Thoracic aorta (tissue), 2 donors: ENCODE data around the gene GOLGA7B. TPM values are rescaled to one million over a fixed set of nuclear protein-coding genes. Genes with fewer than 3 reads are reported as not detected.

ENCODE experiments used
- ATAC-seq: fragments of 150-250 bp; one replicate; pipeline ENCODE4 v1.8.0; 2017; ENCODE audit warnings: low read depth; ENCODE audit not compliant: insufficient number of reproducible peaks, low FRiP score
- DNase-seq: peaks from one replicate; pipeline ENCODE4 v3.0.0-alpha.2; 2020; ENCODE audit warnings: low spot score
- H3K27ac ChIP-seq, 2 donors: fragments of 200-600 bp; sonication (generic); 1 replicate in 1 of 2; 2 replicates in 1 of 2; pipeline ENCODE4 v1.5.1; 2016; ENCODE audit warnings: mild to moderate bottlenecking in 2 of 2, moderate library complexity in 2 of 2
- H3K27me3 ChIP-seq: fragments of 200-600 bp; sonication (generic); replicated peaks from 2 replicates; pipeline ENCODE4 v1.6.0; 2016; ENCODE audit warnings: mild to moderate bottlenecking; ENCODE audit not compliant: insufficient read depth
- H3K36me3 ChIP-seq: fragments of 200-600 bp; sonication (generic); one replicate; pipeline ENCODE4 v1.5.1; 2016
- H3K4me1 ChIP-seq, 2 donors: fragments of 200-600 bp; sonication (generic); 1 replicate in 1 of 2; 2 replicates in 1 of 2; pipeline versions ENCODE4 v1.5.1 to v1.6.0; 2016; ENCODE audit warnings: low read depth in 2 of 2, mild to moderate bottlenecking in 1 of 2; ENCODE audit not compliant: control insufficient read depth in 1 of 2
- H3K4me3 ChIP-seq: fragments of 200-600 bp; sonication (generic); 2 replicates; pipeline ENCODE4 v1.5.1; 2016; ENCODE audit warnings: mild to moderate bottlenecking
- H3K9me3 ChIP-seq: fragments of 200-600 bp; sonication (generic); 2 replicates; pipeline ENCODE4 v1.5.1; 2016
- total RNA-seq, 2 donors: library from RNA; depleted of rRNA; stranded (reverse); fragments of >200 nt; gene quantifications; one replicate each; pipeline versions ENCODE4 v1.1.0 to v1.2.3, GENCODE V29; 2016
- TF ChIP-seq, protein P1 (sequence below): fragments of 200-600 bp; sonication (generic); IDR thresholded peaks from one replicate; pipeline ENCODE4 v1.5.1; 2019; ENCODE audit warnings: antibody characterized with exemption

GOLGA7B gene
- total RNA-seq, 2 donors from 2014 or later = 0.07 TPM; not detected in 1

DNA sequence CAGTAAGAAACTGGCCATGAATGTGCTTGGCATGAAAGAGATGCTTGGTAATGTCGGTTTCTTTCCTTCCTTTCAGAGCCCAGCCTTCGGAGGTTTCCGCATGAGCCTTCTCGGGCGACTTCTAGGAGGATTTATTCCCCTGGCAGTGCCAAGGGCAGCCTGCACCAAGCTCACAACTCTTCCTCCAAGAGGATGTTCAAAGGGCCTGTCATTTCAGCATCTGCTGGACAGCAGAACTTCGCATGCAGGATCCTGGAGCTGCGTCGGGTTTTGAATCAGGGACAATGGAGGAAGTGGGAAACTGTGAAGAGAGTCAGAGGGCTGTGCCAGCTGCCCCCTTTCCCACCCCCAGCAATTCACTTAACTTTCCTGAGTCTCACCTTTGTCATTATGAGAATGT lies 21.3 kb downstream of the GOLGA7B start:
- no peak for ATAC-seq

DNA sequence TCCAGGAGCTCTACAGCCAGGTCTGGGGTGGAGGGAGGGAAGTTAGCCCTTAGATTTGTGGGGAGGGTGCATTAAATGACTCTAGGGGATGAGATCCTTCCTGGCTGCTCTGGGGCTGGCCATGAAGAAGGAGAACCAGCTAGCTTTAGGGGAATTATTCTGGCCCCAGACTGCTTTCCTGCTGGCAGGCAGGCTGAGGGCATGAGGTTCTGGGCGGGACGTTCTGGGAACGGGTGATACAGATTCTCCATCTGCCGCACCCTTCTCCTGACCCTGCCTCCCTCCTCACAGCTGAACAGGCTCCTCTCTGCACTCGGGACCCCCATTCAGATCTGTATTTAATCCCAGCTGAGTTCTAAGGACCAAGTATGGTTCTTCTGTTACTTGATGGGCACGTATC lies 23.9 kb downstream of the GOLGA7B start:
- TF ChIP-seq, protein P1, sequence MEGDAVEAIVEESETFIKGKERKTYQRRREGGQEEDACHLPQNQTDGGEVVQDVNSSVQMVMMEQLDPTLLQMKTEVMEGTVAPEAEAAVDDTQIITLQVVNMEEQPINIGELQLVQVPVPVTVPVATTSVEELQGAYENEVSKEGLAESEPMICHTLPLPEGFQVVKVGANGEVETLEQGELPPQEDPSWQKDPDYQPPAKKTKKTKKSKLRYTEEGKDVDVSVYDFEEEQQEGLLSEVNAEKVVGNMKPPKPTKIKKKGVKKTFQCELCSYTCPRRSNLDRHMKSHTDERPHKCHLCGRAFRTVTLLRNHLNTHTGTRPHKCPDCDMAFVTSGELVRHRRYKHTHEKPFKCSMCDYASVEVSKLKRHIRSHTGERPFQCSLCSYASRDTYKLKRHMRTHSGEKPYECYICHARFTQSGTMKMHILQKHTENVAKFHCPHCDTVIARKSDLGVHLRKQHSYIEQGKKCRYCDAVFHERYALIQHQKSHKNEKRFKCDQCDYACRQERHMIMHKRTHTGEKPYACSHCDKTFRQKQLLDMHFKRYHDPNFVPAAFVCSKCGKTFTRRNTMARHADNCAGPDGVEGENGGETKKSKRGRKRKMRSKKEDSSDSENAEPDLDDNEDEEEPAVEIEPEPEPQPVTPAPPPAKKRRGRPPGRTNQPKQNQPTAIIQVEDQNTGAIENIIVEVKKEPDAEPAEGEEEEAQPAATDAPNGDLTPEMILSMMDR = no peak
- H3K9me3 ChIP-seq = no peaks in the 10 kb centered on the region
- no peak overlapping the region for H3K4me3 ChIP-seq
- no peak for DNase-seq
- H3K27me3 ChIP-seq = no peaks in the 10 kb centered on the region
- peaks cover 5 to 7% of the 10 kb centered on the region in 2 donors for H3K4me1 ChIP-seq
- peak overlapping the region in 1 of 2 donors; percentile 40 for H3K27ac ChIP-seq
- no peaks in the 10 kb centered on the region for H3K36me3 ChIP-seq
- no peak for ATAC-seq

More for the DNA sequence above, 21.3 kb downstream of the GOLGA7B start:
- no peaks in the 10 kb centered on the region for H3K9me3 ChIP-seq
- H3K27me3 ChIP-seq = no peaks in the 10 kb centered on the region
- TF ChIP-seq, protein P1 = no peak
- no peak overlapping the region for H3K27ac ChIP-seq
- no peak overlapping the region for H3K4me3 ChIP-seq
- H3K36me3 ChIP-seq = no peaks in the 10 kb centered on the region
- no peak for DNase-seq
- H3K4me1 ChIP-seq = peaks cover 5 to 7% of the 10 kb centered on the region in 2 donors

DNA sequence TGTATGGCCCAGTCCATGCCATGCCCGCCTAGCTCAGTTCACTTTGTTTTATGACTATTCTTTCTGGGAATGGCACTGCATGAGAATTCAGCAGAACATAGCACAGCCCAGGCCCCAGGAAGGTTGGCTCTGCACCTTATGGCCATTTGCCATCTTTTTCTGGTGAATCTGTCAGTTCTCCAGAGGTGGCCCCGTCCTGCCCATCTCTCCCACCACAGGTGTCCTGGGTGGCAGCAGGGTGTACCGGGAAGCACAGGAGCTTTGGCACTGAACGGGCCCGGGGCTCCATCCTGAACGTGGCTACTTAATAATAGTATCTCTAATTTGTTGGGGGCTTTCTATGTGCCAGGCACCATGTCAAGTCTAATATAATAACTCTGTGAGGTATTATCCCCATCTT lies 24.7 kb downstream of the GOLGA7B start:
- DNase-seq (no peak), ATAC-seq (no peak)
- Histone ChIP-seq H3K9me3 (no peaks in the 10 kb centered on the region), H3K27me3 (no peaks in the 10 kb centered on the region), H3K4me1 (peaks cover 0 to under 1% of the 10 kb centered on the region in 2 donors), H3K4me3 (no peak overlapping the region), H3K27ac (peak overlapping the region in 1 of 2 donors; percentile 40), H3K36me3 (no peaks in the 10 kb centered on the region)
- TF ChIP-seq, protein P1 = no peak

DNA sequence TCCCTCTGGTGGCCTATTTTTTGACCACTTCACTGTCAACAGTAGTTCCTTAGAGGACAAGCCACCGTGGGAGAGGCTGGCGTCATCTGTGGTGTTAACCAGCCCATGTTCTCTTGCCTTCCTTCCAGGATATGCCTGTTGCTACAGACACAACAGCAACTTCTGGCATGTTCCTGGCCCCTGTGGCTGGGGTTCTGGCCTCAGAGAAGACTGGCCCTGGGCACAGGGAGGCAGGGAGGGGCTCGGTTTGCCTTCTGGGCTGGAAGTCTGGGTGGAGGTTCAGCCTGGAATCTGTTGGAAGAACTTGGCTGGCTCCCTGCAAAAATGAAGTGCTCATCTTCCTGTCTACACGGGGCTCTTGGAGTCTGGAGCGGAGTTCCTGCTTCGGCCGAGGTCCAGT lies 25.7 kb downstream of the GOLGA7B start:
- ATAC-seq = peak; percentile 61
- H3K27ac ChIP-seq = peak overlapping the region in 1 of 2 donors; percentile 40
- H3K9me3 ChIP-seq = no peaks in the 10 kb centered on the region

DNA sequence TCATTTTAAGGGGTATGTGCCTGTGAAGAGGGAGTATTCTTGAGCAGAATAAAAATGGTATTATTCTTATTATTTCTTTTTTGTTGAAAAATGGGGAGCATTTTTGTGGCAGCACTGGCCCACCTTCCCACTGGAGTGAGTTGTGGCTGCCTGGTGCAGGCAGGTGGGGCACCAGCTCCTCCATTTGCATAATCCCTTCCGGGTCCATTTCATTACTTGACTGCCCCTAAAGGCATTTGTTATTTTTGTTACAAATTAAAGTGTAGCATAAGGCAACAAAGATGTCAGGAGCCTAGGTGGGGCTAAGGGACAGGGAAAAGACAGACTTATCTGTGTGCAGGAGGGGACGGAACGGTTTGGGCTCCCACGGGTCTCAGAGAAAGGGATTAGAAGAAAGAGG lies 26.8 kb downstream of the GOLGA7B start:
- ATAC-seq (no peak), DNase-seq (no peak)
- TF ChIP-seq, protein P1 = no peak
- no peaks in the 10 kb centered on the region for H3K36me3 ChIP-seq
- H3K27ac ChIP-seq = no peak overlapping the region
- H3K4me1 ChIP-seq = no peaks in the 10 kb centered on the region
- no peak overlapping the region for H3K4me3 ChIP-seq
- no peaks in the 10 kb centered on the region for H3K27me3 ChIP-seq
- no peaks in the 10 kb centered on the region for H3K9me3 ChIP-seq

More for the DNA sequence above, 25.7 kb downstream of the GOLGA7B start:
- Histone ChIP-seq H3K27me3 (no peaks in the 10 kb centered on the region), H3K36me3 (no peaks in the 10 kb centered on the region), H3K4me1 (no peaks in the 10 kb centered on the region), H3K4me3 (no peak overlapping the region)
- DNase-seq = no peak
- TF ChIP-seq, protein P1 = no peak
